ENCODE measurements around the gene RAB3IL1. TPM values are rescaled to one million over a fixed set of nuclear protein-coding genes. Genes with fewer than 3 reads are reported as not detected.

The RAB3IL1 gene
- total and polyA plus RNA-seq, 9 of the 15 experiments (the other 6 are each of a cell fraction or from before 2014, with no cell fraction given): 0.15 to 42.6 (median 15.5) TPM

- TF ChIP-seq EP400 (IDR thresholded peaks at IDR 0.05) (no peak), XRCC4 (IDR thresholded peaks at IDR 0.05; ENCODE audit: extremely low read depth, insufficient read depth, insufficient read length) (no peak), EWSR1 (IDR thresholded peaks at IDR 0.05; ENCODE audit: borderline replicate concordance, low read depth, partially characterized antibody) (no peak), AFF1 (IDR thresholded peaks at IDR 0.05; ENCODE audit: low read depth in 1 of 2, partially characterized antibody in 2 of 2) (peak in 1 of 2 experiments; percentile 6), IRF2 (CRISPR knock-in tag; IDR thresholded peaks at IDR 0.05) (no peak), ZNF76 (CRISPR knock-in tag; IDR thresholded peaks at IDR 0.05; ENCODE audit: borderline replicate concordance) (peak; percentile 54; the same call in 1 of the 2 replicates), ATF3 (IDR thresholded peaks at IDR 0.05) (no peak), ATF3 (CRISPR knock-in tag; conservative IDR thresholded peaks at IDR 0.05) (no peak), ZNF75A (CRISPR knock-in tag; IDR thresholded peaks at IDR 0.05) (no peak), HNRNPK (IDR thresholded peaks at IDR 0.05; ENCODE audit: low read depth, low read length, poor library complexity, severe bottlenecking) (no peak), XRCC3 (IDR thresholded peaks at IDR 0.05) (no peak), TCF15 (CRISPR knock-in tag; IDR thresholded peaks at IDR 0.05) (peak; percentile 86), HDAC8 (tag; IDR thresholded peaks at IDR 0.05) (peak; percentile 93), NONO (IDR thresholded peaks at IDR 0.05; ENCODE audit: low read depth in 2 of 2, low read length in 1 of 2) (no peak), E2F3 (CRISPR knock-in tag; IDR thresholded peaks at IDR 0.05) (0 out of 2 replicates have a peak, but pooled peaks have one; percentile 26), MTA2 (IDR thresholded peaks at IDR 0.05; ENCODE audit: low read depth) (no peak), SOX6 (IDR thresholded peaks at IDR 0.05) (no peak), SMAD4 (CRISPR knock-in tag; conservative IDR thresholded peaks at IDR 0.05) (peak; percentile 48), ETV6 (IDR thresholded peaks at IDR 0.05; ENCODE audit: borderline replicate concordance in 1 of 2, low read depth in 2 of 2, low read length in 1 of 2) (no peak), ETV6 (CRISPR knock-in tag; IDR thresholded peaks at IDR 0.05; ENCODE audit: borderline replicate concordance) (no peak)
Measured at GRCh38 chr11:61950035-61950547, 32.7 kb upstream of the RAB3IL1 start, which contains the start of gene BEST1 (continued).

Measured in K562 (cell line).